OCI-LY3 (cell line): ENCODE results near the gene DNAJC17.

Experiments
- H2AFZ ChIP-seq: fragments of 200-600, 300-600 bp; shearing (Covaris generic); 2 replicates; pipeline ENCODE4 v1.6.0; 2014; ENCODE audit warnings: antibody characterized with exemption, low read depth, low read length
- H3K27ac ChIP-seq: fragments of 200-600, 300-600 bp; sonication (generic); 2 replicates; pipeline ENCODE4 v1.5.1; 2014; ENCODE audit warnings: mild to moderate bottlenecking, low read length, moderate library complexity, mixed read lengths
- H3K27me3 ChIP-seq: fragments of 200-600, 300-600 bp; sonication (generic); 2 replicates; pipeline ENCODE4 v1.6.1; 2014; ENCODE audit warnings: low read depth, low read length, mixed read lengths
- H3K36me3 ChIP-seq: fragments of 200-600, 300-600 bp; sonication (generic); replicated peaks from 2 replicates; pipeline ENCODE3; 2014; ENCODE audit warnings: low read depth, low read length, mixed read lengths
- H3K4me1 ChIP-seq: fragments of 300-600, 200-600 bp; sonication (generic); 2 replicates; pipeline ENCODE4 v1.6.1; 2014; ENCODE audit warnings: low read length, mixed read lengths
- H3K4me2 ChIP-seq: fragments of 200-600, 300-600 bp; sonication (generic); 2 replicates; pipeline ENCODE4 v1.6.1; 2014; ENCODE audit warnings: low read length, mixed read lengths
- H3K4me3 ChIP-seq: fragments of 300-600, 200-600 bp; sonication (generic); 2 replicates; pipeline ENCODE4 v1.5.1; 2014; ENCODE audit warnings: antibody characterized with exemption, mild to moderate bottlenecking, low read length, moderate library complexity
- H3K79me2 ChIP-seq: fragments of 300-600, 200-600 bp; shearing (Covaris generic); 2 replicates; pipeline ENCODE4 v1.6.1; 2014; ENCODE audit warnings: mild to moderate bottlenecking, low read length, mixed read lengths
- H3K9ac ChIP-seq: fragments of 300-600, 200-600 bp; shearing (Covaris generic); 2 replicates; pipeline ENCODE4 v1.6.0; 2014; ENCODE audit warnings: mild to moderate bottlenecking, low read length, moderate library complexity
- H3K9me3 ChIP-seq: fragments of 200-600, 300-600 bp; shearing (Covaris generic); 2 replicates; pipeline ENCODE4 v1.6.1; 2014; ENCODE audit warnings: low read length, mixed read lengths; ENCODE audit not compliant: insufficient read depth
- H4K20me1 ChIP-seq: fragments of 200-600, 300-600 bp; sonication (generic); 2 replicates; pipeline ENCODE4 v1.6.1; 2016; ENCODE audit warnings: low read length, mixed read lengths; ENCODE audit not compliant: insufficient read depth
- EZH2phosphoT487 ChIP-seq: fragments of 200-600 bp; shearing (Covaris generic); IDR thresholded peaks from 2 replicates; pipeline ENCODE4 v1.6.1; 2018; ENCODE audit warnings: antibody characterized with exemption, mixed run types, low read depth
- TF ChIP-seq, protein P1 (sequence below): fragments of 200-600, 300-600 bp; sonication (generic); IDR thresholded peaks from 2 replicates; pipeline ENCODE4 v1.5.1; 2014; ENCODE audit warnings: antibody characterized with exemption, low read length, low read depth

The DNAJC17 gene

DNA sequence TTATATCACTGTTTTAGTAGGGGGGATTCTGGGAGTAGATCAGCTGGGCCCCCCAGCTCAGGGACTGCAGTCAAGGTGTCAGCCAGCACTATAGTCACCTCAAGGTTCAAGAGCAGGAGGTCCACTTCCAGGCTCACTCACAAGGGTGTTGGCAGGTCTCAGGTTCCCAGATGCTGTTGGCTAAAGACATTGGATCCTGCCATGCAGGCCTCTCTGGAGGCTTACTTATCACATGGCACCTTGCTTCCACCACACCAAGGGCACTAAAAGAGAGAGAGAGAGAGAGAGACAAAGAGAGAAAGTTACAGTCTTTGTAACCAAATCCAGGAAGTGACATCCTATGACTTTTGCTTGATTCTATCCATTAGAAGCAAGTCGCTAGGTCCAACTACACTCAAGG is 28.7 kb upstream of the DNAJC17 start:
- H3K36me3 ChIP-seq, result no peaks in the 10 kb centered on the region
- H3K9me3 ChIP-seq, result no peaks in the 10 kb centered on the region
- H3K27me3 ChIP-seq, result no peaks in the 10 kb centered on the region
- H4K20me1 ChIP-seq, result no peaks in the 10 kb centered on the region
- H3K9ac ChIP-seq, result no peak overlapping the region
- H3K27ac ChIP-seq, result no peak overlapping the region
- H3K4me3 ChIP-seq, result no peak overlapping the region
- H3K4me1 ChIP-seq, result no peaks in the 10 kb centered on the region
- H2AFZ ChIP-seq, result no peak overlapping the region
- H3K4me2 ChIP-seq, result no peak overlapping the region
- no peak for TF ChIP-seq EZH2phosphoT487
- TF ChIP-seq, protein P1, sequence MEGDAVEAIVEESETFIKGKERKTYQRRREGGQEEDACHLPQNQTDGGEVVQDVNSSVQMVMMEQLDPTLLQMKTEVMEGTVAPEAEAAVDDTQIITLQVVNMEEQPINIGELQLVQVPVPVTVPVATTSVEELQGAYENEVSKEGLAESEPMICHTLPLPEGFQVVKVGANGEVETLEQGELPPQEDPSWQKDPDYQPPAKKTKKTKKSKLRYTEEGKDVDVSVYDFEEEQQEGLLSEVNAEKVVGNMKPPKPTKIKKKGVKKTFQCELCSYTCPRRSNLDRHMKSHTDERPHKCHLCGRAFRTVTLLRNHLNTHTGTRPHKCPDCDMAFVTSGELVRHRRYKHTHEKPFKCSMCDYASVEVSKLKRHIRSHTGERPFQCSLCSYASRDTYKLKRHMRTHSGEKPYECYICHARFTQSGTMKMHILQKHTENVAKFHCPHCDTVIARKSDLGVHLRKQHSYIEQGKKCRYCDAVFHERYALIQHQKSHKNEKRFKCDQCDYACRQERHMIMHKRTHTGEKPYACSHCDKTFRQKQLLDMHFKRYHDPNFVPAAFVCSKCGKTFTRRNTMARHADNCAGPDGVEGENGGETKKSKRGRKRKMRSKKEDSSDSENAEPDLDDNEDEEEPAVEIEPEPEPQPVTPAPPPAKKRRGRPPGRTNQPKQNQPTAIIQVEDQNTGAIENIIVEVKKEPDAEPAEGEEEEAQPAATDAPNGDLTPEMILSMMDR, result no peak
- H3K79me2 ChIP-seq, result no peaks in the 10 kb centered on the region

DNA sequence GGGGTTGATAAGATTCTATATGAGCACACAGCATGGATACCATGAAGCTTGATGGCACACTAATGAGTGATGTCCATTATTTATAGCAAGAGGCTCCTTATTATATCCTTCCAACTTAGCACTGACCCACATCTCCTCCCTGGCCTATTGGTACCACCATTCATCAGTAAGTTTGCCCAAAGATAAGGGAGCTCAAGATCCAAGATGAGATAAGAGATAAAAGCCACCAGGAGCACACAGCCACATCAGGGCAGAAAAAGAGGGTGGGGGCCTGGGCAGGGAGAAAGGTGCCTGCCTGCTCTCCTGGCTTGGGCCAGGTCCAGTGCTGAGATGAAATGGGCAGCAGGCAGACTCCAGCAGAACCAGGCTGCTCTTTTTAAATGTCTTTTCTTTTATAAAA is 25.6 kb upstream of the DNAJC17 start:
- TF ChIP-seq, protein P1, result no peak
- no peak for TF ChIP-seq EZH2phosphoT487
- no peak overlapping the region for H3K9ac ChIP-seq
- no peaks in the 10 kb centered on the region for H3K27me3 ChIP-seq
- H3K4me2 ChIP-seq, result no peak overlapping the region
- H2AFZ ChIP-seq, result no peak overlapping the region
- no peaks in the 10 kb centered on the region for H3K9me3 ChIP-seq
- no peaks in the 10 kb centered on the region for H3K36me3 ChIP-seq
- no peak overlapping the region for H3K4me3 ChIP-seq
- no peaks in the 10 kb centered on the region for H3K79me2 ChIP-seq
- no peak overlapping the region for H3K27ac ChIP-seq
- no peaks in the 10 kb centered on the region for H4K20me1 ChIP-seq
- H3K4me1 ChIP-seq, result no peaks in the 10 kb centered on the region

DNA sequence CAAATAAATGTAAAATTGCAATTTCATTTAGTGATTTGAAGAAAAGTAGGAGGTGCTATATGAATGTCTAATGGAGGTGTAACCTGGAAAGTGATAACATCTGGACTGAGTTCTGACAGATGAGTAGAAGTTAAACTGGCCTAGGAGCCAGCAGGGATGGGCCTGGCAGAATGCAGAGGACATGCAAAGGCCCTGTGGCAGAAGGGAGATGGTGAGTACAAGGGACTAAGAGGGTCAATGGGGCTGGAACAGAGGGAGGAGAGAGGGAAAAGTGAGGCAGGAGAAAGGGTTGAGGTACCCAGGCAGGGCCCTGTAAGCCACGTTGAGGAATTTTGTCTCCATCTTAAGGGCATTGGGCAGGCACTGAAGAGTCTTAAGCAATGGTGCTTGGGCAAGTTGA is 24.6 kb upstream of the DNAJC17 start:
- H3K36me3 ChIP-seq, result no peaks in the 10 kb centered on the region
- H3K9me3 ChIP-seq, result no peaks in the 10 kb centered on the region
- no peak overlapping the region for H3K27ac ChIP-seq
- H2AFZ ChIP-seq, result no peak overlapping the region
- no peaks in the 10 kb centered on the region for H4K20me1 ChIP-seq
- H3K27me3 ChIP-seq, result 0 out of 2 replicates have a peak, but pooled peaks cover 2% of the 10 kb centered on the region
- no peak overlapping the region for H3K4me2 ChIP-seq
- TF ChIP-seq EZH2phosphoT487, result no peak
- TF ChIP-seq, protein P1, result no peak
- no peaks in the 10 kb centered on the region for H3K4me1 ChIP-seq
- no peaks in the 10 kb centered on the region for H3K79me2 ChIP-seq
- H3K4me3 ChIP-seq, result no peak overlapping the region
- H3K9ac ChIP-seq, result no peak overlapping the region

DNA sequence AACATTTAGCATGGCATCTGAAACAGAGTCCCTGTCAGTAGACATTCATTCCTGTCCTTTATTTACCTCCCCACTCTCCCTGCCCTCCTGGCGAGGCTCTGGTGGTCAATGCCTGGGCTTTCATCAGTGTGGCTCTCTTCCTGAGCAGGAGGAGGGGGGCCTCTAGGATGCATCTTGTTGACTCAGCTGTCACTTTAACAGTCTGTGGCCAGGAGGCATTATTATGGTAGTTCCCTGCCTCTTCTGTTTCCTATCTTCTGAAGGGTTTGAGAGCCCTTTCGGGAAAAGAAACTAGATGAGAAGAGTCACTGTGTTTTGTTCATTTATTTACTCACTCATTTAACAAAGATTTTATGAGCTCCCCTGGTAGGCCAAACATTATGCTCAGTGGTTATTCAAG is 23.6 kb upstream of the DNAJC17 start:
- Histone ChIP-seq H4K20me1 (no peaks in the 10 kb centered on the region), H3K4me1 (no peaks in the 10 kb centered on the region), H3K27ac (no peak overlapping the region), H3K4me2 (no peak overlapping the region), H3K79me2 (no peaks in the 10 kb centered on the region), H3K9me3 (no peaks in the 10 kb centered on the region), H2AFZ (no peak overlapping the region), H3K36me3 (no peaks in the 10 kb centered on the region), H3K9ac (no peak overlapping the region), H3K27me3 (0 out of 2 replicates have a peak, but pooled peaks cover 4% of the 10 kb centered on the region), H3K4me3 (no peak overlapping the region)
- no peak for TF ChIP-seq EZH2phosphoT487
- TF ChIP-seq, protein P1, result no peak
